Smooth muscle cell (in vitro differentiated cells): Measurements from ENCODE around the gene FBXO21. TPM values are rescaled to one million over a fixed set of nuclear protein-coding genes. Genes with fewer than 3 reads are reported as not detected.

Experiments
- DNase-seq: peaks from one replicate; lab custom pipeline; 2025; ENCODE audit not compliant: unreplicated experiment; lab: John Stamatoyannopoulos, UW
- H2AFZ ChIP-seq: fragments of 200-600 bp; sonication (generic); 2 replicates; pipeline ENCODE4 v1.6.0; 2016; ENCODE audit warnings: antibody characterized with exemption, low read depth, mild to moderate bottlenecking
- H3F3A ChIP-seq: fragments of 200-600 bp; sonication (generic); 2 replicates; pipeline ENCODE4 v1.6.0; 2017; ENCODE audit warnings: antibody characterized with exemption, low read depth
- H3K27ac ChIP-seq: fragments of 200-600 bp; sonication (generic); 2 replicates; pipeline ENCODE4 v1.5.1; 2016; ENCODE audit warnings: low read depth, mild to moderate bottlenecking
- H3K27me3 ChIP-seq: fragments of 200-600 bp; sonication (generic); 2 replicates; pipeline ENCODE4 v1.6.1; 2016; ENCODE audit warnings: low read depth, mild to moderate bottlenecking
- H3K36me3 ChIP-seq: fragments of 200-600 bp; sonication (generic); 2 replicates; pipeline ENCODE4 v1.5.1; 2016; ENCODE audit warnings: low read depth
- H3K4me1 ChIP-seq: fragments of 200-600 bp; sonication (generic); 2 replicates; pipeline ENCODE4 v1.5.1; 2016; ENCODE audit warnings: low read depth
- H3K4me2 ChIP-seq: fragments of 200-600 bp; sonication (generic); 2 replicates; pipeline ENCODE4 v1.6.0; 2016; ENCODE audit warnings: mild to moderate bottlenecking
- H3K4me3 ChIP-seq: fragments of 200-600 bp; sonication (generic); 2 replicates; pipeline ENCODE4 v1.5.1; 2016; ENCODE audit warnings: mild to moderate bottlenecking
- H3K79me2 ChIP-seq: fragments of 200-600 bp; sonication (generic); 2 replicates; pipeline ENCODE4 v1.6.0; 2016; ENCODE audit warnings: low read depth, mild to moderate bottlenecking
- H3K9ac ChIP-seq: fragments of 200-600 bp; sonication (generic); 2 replicates; pipeline ENCODE4 v1.6.0; 2016; ENCODE audit warnings: low read depth
- H3K9me3 ChIP-seq: fragments of 200-600 bp; sonication (generic); replicated peaks from 2 replicates; pipeline ENCODE4 v1.5.1; 2016; ENCODE audit warnings: low read depth
- H4K20me1 ChIP-seq: fragments of 200-600 bp; sonication (generic); 2 replicates; pipeline ENCODE4 v1.6.0; 2016; ENCODE audit warnings: low read depth
- WGBS: methylation state at CpG from one replicate; pipeline ENCODE4 v1.1.7; 2016; ENCODE audit warnings: low lambda C conversion rate; 5-methylcytosine and 5-hydroxymethylcytosine counted together
- polyA plus RNA-seq: library from polyadenylated mRNA; unstranded; fragments of >200 nt; fragmentation: Nextera tagmentation; extraction: Ambion mirVana; gene quantifications from 2 replicates; pipeline ENCODE4 v1.2.1, GENCODE V29; 2016
- total RNA-seq: library from RNA; depleted of rRNA; stranded (reverse); fragments of >200 nt; gene quantifications from 2 replicates; pipeline ENCODE4 v1.2.3, GENCODE V29; 2014
- TF ChIP-seq, protein P1 (sequence below): fragments of 200-600 bp; sonication (generic); IDR thresholded peaks from 2 replicates; pipeline ENCODE4 v1.5.1; 2017; ENCODE audit warnings: borderline replicate concordance, mild to moderate bottlenecking, antibody characterized with exemption; ENCODE audit not compliant: insufficient read depth, poor library complexity, severe bottlenecking

The FBXO21 gene
- total and polyA plus RNA-seq, 2 experiments from 2014 or later: 46.9 to 75.2 TPM

DNA sequence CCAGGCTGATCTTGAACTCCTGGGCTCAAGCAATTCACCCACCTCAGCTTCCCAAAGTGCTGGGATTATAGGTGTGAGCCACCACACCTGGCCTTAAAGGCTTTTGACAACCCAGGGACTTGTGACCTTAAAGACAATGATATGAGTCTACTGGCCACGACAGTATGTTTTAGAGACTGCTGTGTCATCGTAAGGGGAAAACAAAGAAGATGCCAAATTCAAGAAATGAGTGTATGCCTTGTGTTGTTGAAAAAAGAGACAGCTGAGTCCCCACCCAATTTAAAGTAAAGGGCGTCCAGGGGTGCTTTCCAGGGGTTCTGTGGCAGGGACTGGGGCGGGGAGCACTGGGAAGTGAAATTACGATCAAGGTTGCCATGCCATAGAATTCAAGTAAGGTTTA, 26.4 kb upstream of the FBXO21 start:
- no peak for DNase-seq
- peaks cover 37% of the 10 kb centered on the region for H3K27me3 ChIP-seq
- no peaks in the 10 kb centered on the region for H3K36me3 ChIP-seq
- H3K4me3 ChIP-seq: no peak overlapping the region
- WGBS: 90% methylated on average over 5 of the region's 5 CpGs
- H3K4me2 ChIP-seq: no peak overlapping the region
- no peaks in the 10 kb centered on the region for H3K79me2 ChIP-seq
- no peak overlapping the region for H3K9ac ChIP-seq
- TF ChIP-seq, protein P1, sequence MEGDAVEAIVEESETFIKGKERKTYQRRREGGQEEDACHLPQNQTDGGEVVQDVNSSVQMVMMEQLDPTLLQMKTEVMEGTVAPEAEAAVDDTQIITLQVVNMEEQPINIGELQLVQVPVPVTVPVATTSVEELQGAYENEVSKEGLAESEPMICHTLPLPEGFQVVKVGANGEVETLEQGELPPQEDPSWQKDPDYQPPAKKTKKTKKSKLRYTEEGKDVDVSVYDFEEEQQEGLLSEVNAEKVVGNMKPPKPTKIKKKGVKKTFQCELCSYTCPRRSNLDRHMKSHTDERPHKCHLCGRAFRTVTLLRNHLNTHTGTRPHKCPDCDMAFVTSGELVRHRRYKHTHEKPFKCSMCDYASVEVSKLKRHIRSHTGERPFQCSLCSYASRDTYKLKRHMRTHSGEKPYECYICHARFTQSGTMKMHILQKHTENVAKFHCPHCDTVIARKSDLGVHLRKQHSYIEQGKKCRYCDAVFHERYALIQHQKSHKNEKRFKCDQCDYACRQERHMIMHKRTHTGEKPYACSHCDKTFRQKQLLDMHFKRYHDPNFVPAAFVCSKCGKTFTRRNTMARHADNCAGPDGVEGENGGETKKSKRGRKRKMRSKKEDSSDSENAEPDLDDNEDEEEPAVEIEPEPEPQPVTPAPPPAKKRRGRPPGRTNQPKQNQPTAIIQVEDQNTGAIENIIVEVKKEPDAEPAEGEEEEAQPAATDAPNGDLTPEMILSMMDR: no peak
- H3F3A ChIP-seq: no peaks in the 10 kb centered on the region
- H3K9me3 ChIP-seq: no peaks in the 10 kb centered on the region
- H4K20me1 ChIP-seq: no peaks in the 10 kb centered on the region
- H3K27ac ChIP-seq: no peak overlapping the region
- no peaks in the 10 kb centered on the region for H3K4me1 ChIP-seq
- no peak overlapping the region for H2AFZ ChIP-seq

DNA sequence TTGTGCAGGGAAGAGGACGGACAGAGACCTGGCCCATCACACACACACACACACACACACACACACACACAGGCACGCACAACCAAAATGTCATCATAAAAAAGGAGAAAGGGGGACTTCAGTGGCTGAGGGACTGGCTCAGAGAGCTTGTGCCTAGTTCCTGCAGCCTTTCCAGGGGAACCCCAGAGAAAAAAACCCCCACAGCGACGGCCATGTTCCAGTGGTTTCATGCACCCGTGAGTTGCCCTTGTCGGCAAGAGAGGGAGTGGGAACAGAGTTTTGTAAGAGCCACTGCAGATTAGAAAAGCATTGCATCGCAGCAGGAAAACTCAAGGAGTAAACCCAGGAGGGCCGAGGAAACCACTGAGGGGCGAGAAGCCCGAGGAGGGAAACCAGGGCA, 24.5 kb upstream of the FBXO21 start:
- TF ChIP-seq, protein P1: no peak
- WGBS: 94% methylated on average over 10 of the region's 10 CpGs
- H3K27ac ChIP-seq: no peak overlapping the region
- H3K27me3 ChIP-seq: peaks cover 34% of the 10 kb centered on the region
- no peak overlapping the region for H2AFZ ChIP-seq
- DNase-seq: no peak
- no peaks in the 10 kb centered on the region for H3K36me3 ChIP-seq
- no peak overlapping the region for H3K9ac ChIP-seq
- no peaks in the 10 kb centered on the region for H3K4me1 ChIP-seq
- H3K79me2 ChIP-seq: no peaks in the 10 kb centered on the region
- no peaks in the 10 kb centered on the region for H3K9me3 ChIP-seq
- no peak overlapping the region for H3K4me3 ChIP-seq
- no peak overlapping the region for H3K4me2 ChIP-seq
- H4K20me1 ChIP-seq: no peaks in the 10 kb centered on the region
- H3F3A ChIP-seq: no peaks in the 10 kb centered on the region

DNA sequence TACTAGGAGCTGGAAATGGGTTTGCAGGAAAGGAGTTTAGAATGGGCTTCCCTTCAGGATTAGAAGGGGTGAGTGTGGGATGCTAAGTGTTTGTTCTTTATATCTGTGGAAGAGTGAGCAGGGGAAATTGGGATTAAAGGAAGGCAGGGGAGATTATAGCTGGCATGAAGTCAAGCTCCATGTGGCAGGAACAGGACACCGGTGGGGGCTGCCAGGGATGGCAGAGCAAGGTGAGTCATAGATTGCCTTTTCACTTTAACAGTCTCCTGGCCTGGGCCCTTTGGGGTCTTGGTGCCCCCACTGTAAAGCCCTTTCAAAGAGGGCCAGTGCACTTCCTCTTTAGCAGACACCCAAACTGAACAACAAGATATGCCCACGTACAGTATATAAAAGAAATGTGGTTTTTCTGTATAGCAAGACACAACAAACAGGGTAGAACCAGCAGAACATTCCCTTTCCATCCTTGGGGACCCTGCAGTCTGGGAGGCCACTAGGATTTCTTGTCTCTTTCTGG, 23.1 kb upstream of the FBXO21 start:
- H3K79me2 ChIP-seq: no peaks in the 10 kb centered on the region
- peaks cover 22% of the 10 kb centered on the region for H3K27me3 ChIP-seq
- H3K27ac ChIP-seq: no peak overlapping the region
- no peak overlapping the region for H3K4me3 ChIP-seq
- no peaks in the 10 kb centered on the region for H3K36me3 ChIP-seq
- H3K9me3 ChIP-seq: no peaks in the 10 kb centered on the region
- no peaks in the 10 kb centered on the region for H3F3A ChIP-seq
- TF ChIP-seq, protein P1: no peak
- no peaks in the 10 kb centered on the region for H4K20me1 ChIP-seq
- H3K4me1 ChIP-seq: no peaks in the 10 kb centered on the region
- WGBS: 42% methylated on average over 2 of the region's 2 CpGs
- no peak overlapping the region for H2AFZ ChIP-seq
- DNase-seq: no peak
- H3K9ac ChIP-seq: no peak overlapping the region
- no peak overlapping the region for H3K4me2 ChIP-seq

DNA sequence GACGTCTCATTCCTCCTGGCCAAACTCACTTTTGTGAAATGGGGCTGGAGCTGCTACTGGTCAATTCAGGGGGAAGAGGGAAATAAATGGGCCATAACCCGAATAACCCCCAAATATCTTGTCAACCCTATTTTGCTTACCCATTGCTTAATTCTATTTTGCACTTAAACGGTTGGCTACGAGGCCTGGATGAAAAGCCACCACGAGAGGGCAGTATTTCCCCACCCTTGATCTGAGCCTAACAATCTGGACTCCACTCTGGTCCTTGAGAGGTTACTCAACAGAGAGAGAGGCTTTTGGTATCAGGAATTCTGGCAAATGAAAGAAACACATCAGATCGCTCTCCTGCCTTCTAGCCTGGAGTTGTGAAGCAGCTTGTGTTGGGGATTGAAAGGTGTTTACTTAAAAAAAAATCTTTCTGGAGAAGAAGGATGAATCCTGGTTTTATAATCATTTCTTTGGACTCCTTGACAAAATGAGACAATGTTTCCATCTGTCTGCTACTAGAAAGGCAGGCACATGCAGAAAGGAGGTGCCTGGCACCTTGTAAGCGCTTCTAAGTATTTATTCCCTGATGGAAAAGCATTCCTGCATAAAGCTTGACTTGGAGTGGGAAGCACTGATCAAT, 22.4 kb upstream of the FBXO21 start:
- Histone ChIP-seq H3K4me3 (no peak overlapping the region), H2AFZ (no peak overlapping the region), H3F3A (no peaks in the 10 kb centered on the region), H3K27me3 (peaks cover 16% of the 10 kb centered on the region), H3K4me1 (no peaks in the 10 kb centered on the region), H3K4me2 (peak overlapping the region; percentile 18), H3K79me2 (no peaks in the 10 kb centered on the region), H4K20me1 (no peaks in the 10 kb centered on the region), H3K9ac (no peak overlapping the region), H3K27ac (no peak overlapping the region), H3K9me3 (no peaks in the 10 kb centered on the region), H3K36me3 (no peaks in the 10 kb centered on the region)
- peak; percentile 30 for DNase-seq
- WGBS: 20% methylated on average over 7 of the region's 7 CpGs
- TF ChIP-seq, protein P1: peak; percentile 92
